ENCODE measurements around the gene CNGA4.
"Not testable (repeated sequence)": the region's sequence is repeated elsewhere in the genome, so short reads cannot be mapped to it uniquely, and the experiment has no call there.

Gene CNGA4

GRCh38 chr11:6225896-6226295 is 13.0 kb upstream of the CNGA4 start:
- no peak for DNase-seq (ENCODE audit: low read depth)

- no peak for DNase-seq (ENCODE audit: low read depth)
Observed at GRCh38 chr11:6228520-6228919, 10.4 kb upstream of the CNGA4 start.

GRCh38 chr11:6229911-6230310 is 9.0 kb upstream of the CNGA4 start:
- DNase-seq (ENCODE audit: low read depth) = no peak

GRCh38 chr11:6232899-6233298 is 6.0 kb upstream of the CNGA4 start:
- DNase-seq (ENCODE audit: low read depth) = no peak

- no peak for DNase-seq (ENCODE audit: low read depth)
Observed at GRCh38 chr11:6233984-6234386, 4.9 kb upstream of the CNGA4 start.

- DNase-seq (ENCODE audit: low read depth) = peak; percentile 99
Observed at GRCh38 chr11:6234387-6235107, 4.3 kb upstream of the CNGA4 start, which contains the start of gene FHIP1B. FHIP1B (minus strand) TSS chr11:6234636; CDS start chr11:6224516, 10,120 bp downstream.

GRCh38 chr11:6237266-6237665 is 1.6 kb upstream of the CNGA4 start:
- DNase-seq (ENCODE audit: low read depth) = no peak

GRCh38 chr11:6237761-6238302 is 1.1 kb upstream of the CNGA4 start:
- DNase-seq (ENCODE audit: low read depth) = no peak

- DNase-seq (ENCODE audit: low read depth) = no peak
Observed at GRCh38 chr11:6240139-6240538, 1.2 kb downstream of the CNGA4 start.

- DNase-seq (ENCODE audit: low read depth) = no peak
Observed at GRCh38 chr11:6240781-6241180, 1.9 kb downstream of the CNGA4 start.

- no peak for DNase-seq (ENCODE audit: low read depth)
Observed at GRCh38 chr11:6241316-6241715, 2.4 kb downstream of the CNGA4 start.

GRCh38 chr11:6245536-6245935 is 6.6 kb downstream of the CNGA4 start:
- DNase-seq (ENCODE audit: low read depth) = no peak

GRCh38 chr11:6248248-6248647 is 9.4 kb downstream of the CNGA4 start:
- DNase-seq (ENCODE audit: low read depth) = no peak

GRCh38 chr11:6248897-6249296 is 10.0 kb downstream of the CNGA4 start:
- not testable (repeated sequence) for DNase-seq (ENCODE audit: low read depth)

GRCh38 chr11:6249770-6250555 is 11.1 kb downstream of the CNGA4 start:
- DNase-seq (ENCODE audit: low read depth) = peak; percentile 35

GRCh38 chr11:6251120-6251733 is 12.3 kb downstream of the CNGA4 start:
- DNase-seq (ENCODE audit: low read depth) = peak; percentile 31

- DNase-seq (ENCODE audit: low read depth) = peak; percentile 19
Observed at GRCh38 chr11:6251990-6252473, 13.1 kb downstream of the CNGA4 start.

GRCh38 chr11:6253197-6253596 is 14.3 kb downstream of the CNGA4 start:
- no peak for DNase-seq (ENCODE audit: low read depth)

GRCh38 chr11:6258141-6258540 is 19.3 kb downstream of the CNGA4 start:
- no peak for DNase-seq (ENCODE audit: low read depth)

- no peak for DNase-seq (ENCODE audit: low read depth)
Observed at GRCh38 chr11:6258571-6259081, 19.7 kb downstream of the CNGA4 start.

GRCh38 chr11:6260207-6260726 is 21.4 kb downstream of the CNGA4 start:
- no peak for DNase-seq (ENCODE audit: low read depth)

GRCh38 chr11:6263662-6264061 is 24.8 kb downstream of the CNGA4 start:
- DNase-seq (ENCODE audit: low read depth) = no peak
